ENCODE measurements around the gene TFAP2C. TPM values are rescaled to one million over a fixed set of nuclear protein-coding genes. Genes with fewer than 3 reads are reported as not detected.
A peak's percentile ranks its signal among the peaks of the same experiment; 100 is the strongest.

The TFAP2C gene
- total and polyA plus RNA-seq, 2 experiments from 2014 or later: 11.9 to 14.3 TPM

DNA sequence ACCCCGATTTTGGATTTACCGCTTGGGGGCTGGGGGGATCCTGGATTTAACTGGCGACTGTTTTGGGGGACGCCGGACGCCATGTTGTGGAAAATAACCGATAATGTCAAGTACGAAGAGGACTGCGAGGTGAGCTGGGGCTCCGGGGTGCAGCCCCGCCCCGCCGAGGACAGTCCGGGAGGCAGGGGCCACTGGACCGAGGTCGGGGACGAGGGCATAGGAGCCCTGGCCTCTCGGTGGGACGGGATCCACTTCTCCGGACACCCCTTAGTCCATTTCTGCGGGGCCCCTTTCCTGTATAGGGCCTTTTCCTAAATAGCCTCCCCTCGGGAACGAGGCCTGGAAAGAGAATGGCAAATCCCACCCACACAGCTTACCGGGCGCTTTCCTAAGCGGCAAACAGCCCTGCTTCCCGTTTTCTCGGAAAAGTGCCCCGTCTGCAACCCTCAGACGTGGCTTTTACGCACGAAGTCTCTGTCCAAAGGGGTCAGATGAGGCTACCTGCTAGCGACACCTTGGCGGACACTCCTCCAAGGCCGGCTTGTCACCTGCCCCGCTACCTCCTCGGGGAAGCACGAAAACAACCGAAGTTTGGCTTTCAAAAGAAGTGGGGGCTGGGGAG lies 469 bp downstream of the TFAP2C start:
- H3K9me2 ChIP-seq (ENCODE audit: insufficient read depth): no peaks in the 10 kb centered on the region
- Mint-ChIP-seq H3K4me3 (peak overlapping the region; percentile 65), H3K9me3 (no peaks in the 10 kb centered on the region), H3K27me3 (ENCODE audit: insufficient read depth, low read depth, poor library complexity) (peaks cover 85% of the 10 kb centered on the region), H3K4me1 (peaks cover 47% of the 10 kb centered on the region), H3K36me3 (ENCODE audit: low read depth) (peaks cover 16% of the 10 kb centered on the region), H3K27ac (no peak overlapping the region)
- peaks cover 24% of the 10 kb centered on the region for H3K79me2 ChIP-seq (replicated peaks; ENCODE audit: insufficient read depth)
- peak; percentile 36 for TF ChIP-seq EZH2 (IDR thresholded peaks at IDR 0.05; ENCODE audit: low read depth, unreplicated experiment)
- TF ChIP-seq REST (IDR thresholded peaks at IDR 0.05; ENCODE audit: unreplicated experiment): no peak
- ATAC-seq (no peak), DNase-seq (ENCODE audit: low spot score) (peak; percentile 22)
- peak overlapping the region; percentile 95 for H3K4me3 ChIP-seq
- H4K20me1 ChIP-seq (replicated peaks; ENCODE audit: insufficient read depth): peaks cover 7% of the 10 kb centered on the region
- H3K27me3 ChIP-seq (ENCODE audit: insufficient read depth): peaks cover 65% of the 10 kb centered on the region
- peak overlapping the region; percentile 98 for H3K4me2 ChIP-seq
- peak overlapping the region; percentile 96; the same call in 1 of the 2 replicates for H2AFZ ChIP-seq
- H3K4me1 ChIP-seq (ENCODE audit: insufficient read depth): peaks cover 46% of the 10 kb centered on the region
- no peak overlapping the region for H3K27ac ChIP-seq (ENCODE audit: low read depth)
- H3F3A ChIP-seq (replicated peaks; ENCODE audit: low read depth): peaks cover 9% of the 10 kb centered on the region; the same call in 1 of the 2 replicates
- no peaks in the 10 kb centered on the region for H3K36me3 ChIP-seq (ENCODE audit: insufficient read depth)

GRCh38 chr20:56630086-56630493 lies 984 bp downstream of the TFAP2C start:
- peak; percentile 56 for ATAC-seq
- Mint-ChIP-seq H3K36me3 (ENCODE audit: low read depth) (peaks cover 16% of the 10 kb centered on the region), H3K27ac (no peak overlapping the region), H3K4me1 (peaks cover 51% of the 10 kb centered on the region), H3K27me3 (ENCODE audit: insufficient read depth, low read depth, poor library complexity) (peaks cover 80% of the 10 kb centered on the region), H3K9me3 (no peaks in the 10 kb centered on the region), H3K4me3 (peak overlapping the region; percentile 65)
- Histone ChIP-seq H4K20me1 (replicated peaks; ENCODE audit: insufficient read depth) (peaks cover 7% of the 10 kb centered on the region), H3K4me3 (peak overlapping the region; percentile 95), H3K9me2 (ENCODE audit: insufficient read depth) (no peaks in the 10 kb centered on the region), H3F3A (replicated peaks; ENCODE audit: low read depth) (peaks cover 9% of the 10 kb centered on the region; the same call in 1 of the 2 replicates), H3K27ac (ENCODE audit: low read depth) (no peak overlapping the region), H3K79me2 (replicated peaks; ENCODE audit: insufficient read depth) (peaks cover 24% of the 10 kb centered on the region), H3K36me3 (ENCODE audit: insufficient read depth) (no peaks in the 10 kb centered on the region), H2AFZ (peak overlapping the region; percentile 96; the same call in 1 of the 2 replicates), H3K27me3 (ENCODE audit: insufficient read depth) (peaks cover 62% of the 10 kb centered on the region), H3K4me1 (ENCODE audit: insufficient read depth) (peaks cover 51% of the 10 kb centered on the region), H3K4me2 (peak overlapping the region; percentile 98)
- TF ChIP-seq ETS1 (IDR thresholded peaks at IDR 0.05): no peak
- TF ChIP-seq, protein P1, sequence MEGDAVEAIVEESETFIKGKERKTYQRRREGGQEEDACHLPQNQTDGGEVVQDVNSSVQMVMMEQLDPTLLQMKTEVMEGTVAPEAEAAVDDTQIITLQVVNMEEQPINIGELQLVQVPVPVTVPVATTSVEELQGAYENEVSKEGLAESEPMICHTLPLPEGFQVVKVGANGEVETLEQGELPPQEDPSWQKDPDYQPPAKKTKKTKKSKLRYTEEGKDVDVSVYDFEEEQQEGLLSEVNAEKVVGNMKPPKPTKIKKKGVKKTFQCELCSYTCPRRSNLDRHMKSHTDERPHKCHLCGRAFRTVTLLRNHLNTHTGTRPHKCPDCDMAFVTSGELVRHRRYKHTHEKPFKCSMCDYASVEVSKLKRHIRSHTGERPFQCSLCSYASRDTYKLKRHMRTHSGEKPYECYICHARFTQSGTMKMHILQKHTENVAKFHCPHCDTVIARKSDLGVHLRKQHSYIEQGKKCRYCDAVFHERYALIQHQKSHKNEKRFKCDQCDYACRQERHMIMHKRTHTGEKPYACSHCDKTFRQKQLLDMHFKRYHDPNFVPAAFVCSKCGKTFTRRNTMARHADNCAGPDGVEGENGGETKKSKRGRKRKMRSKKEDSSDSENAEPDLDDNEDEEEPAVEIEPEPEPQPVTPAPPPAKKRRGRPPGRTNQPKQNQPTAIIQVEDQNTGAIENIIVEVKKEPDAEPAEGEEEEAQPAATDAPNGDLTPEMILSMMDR (conservative IDR thresholded peaks at IDR 0.05; ENCODE audit: low read depth in 2 of 2): peak; percentile 63 to 75
- DNase-seq (ENCODE audit: low spot score): peak; percentile 91
